HAP-1 (cell line): ENCODE data around the gene CHRNA7.
A peak's percentile ranks its signal among the peaks of the same experiment; 100 is the strongest.

Experiments
- DNase-seq, 2 experiments: peaks; one replicate each; pipeline ENCODE4 v3.0.0-alpha.2; 2016 to 2020; ENCODE audit warnings: low spot score in 2 of 2
- H3K27me3 ChIP-seq: fragments of 250-450 bp; sonication (Bioruptor Pico); 2 replicates; pipeline ENCODE4 v1.5.1; 2020; ENCODE audit warnings: low read depth, mild to moderate bottlenecking, moderate library complexity
- H3K36me3 ChIP-seq: fragments of 250-450 bp; sonication (Bioruptor Pico); replicated peaks from 2 replicates; pipeline ENCODE4 v1.5.1; 2020; ENCODE audit warnings: mild to moderate bottlenecking
- H3K4me1 ChIP-seq: fragments of 250-450 bp; sonication (Bioruptor Pico); 2 replicates; pipeline ENCODE4 v1.5.1; 2020; ENCODE audit warnings: mild to moderate bottlenecking
- H3K4me3 ChIP-seq: fragments of 250-450 bp; sonication (Bioruptor Pico); 2 replicates; pipeline ENCODE4 v1.5.1; 2020; ENCODE audit warnings: mild to moderate bottlenecking, moderate library complexity
- H3K9me3 ChIP-seq: fragments of 250-450 bp; sonication (Bioruptor Pico); 2 replicates; pipeline ENCODE4 v1.5.1; 2020; ENCODE audit warnings: mild to moderate bottlenecking, moderate library complexity
- in situ Hi-C: fragments of 300-500 bp; cut with MboI; formaldehyde crosslinking; loops from 3 replicates; pipeline ENCODE4 v1.14.3; 2020; ENCODE audit warnings: low sequenced_read_pairs, inconsistent platforms, mixed read lengths

The CHRNA7 gene

DNA sequence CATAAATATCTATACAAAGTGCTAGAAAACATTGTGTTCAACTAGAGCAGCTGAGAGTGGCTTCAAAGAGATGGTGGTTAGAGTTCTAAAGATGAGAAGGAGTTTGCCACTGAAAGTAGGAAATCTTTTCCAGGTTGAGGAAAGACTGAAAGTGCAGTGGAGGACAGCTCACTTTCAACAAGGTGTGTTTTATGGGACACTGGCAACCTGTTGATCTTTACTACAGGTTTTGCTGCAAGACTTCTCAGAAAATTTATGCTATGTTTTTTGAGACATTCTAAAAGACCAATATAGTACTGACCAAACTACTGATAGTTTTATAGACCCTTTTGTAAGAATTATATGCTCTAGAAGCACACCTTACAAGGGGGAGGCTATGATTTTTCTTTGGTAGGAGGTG lies 3.8 kb downstream of the CHRNA7 start:
- no peak for DNase-seq
- Histone ChIP-seq H3K27me3 (no peaks in the 10 kb centered on the region), H3K9me3 (no peaks in the 10 kb centered on the region), H3K4me1 (peaks cover 10% of the 10 kb centered on the region; the same call in 1 of the 2 replicates), H3K4me3 (no peak overlapping the region), H3K36me3 (no peaks in the 10 kb centered on the region)
- in situ Hi-C loops: no loop called here

DNA sequence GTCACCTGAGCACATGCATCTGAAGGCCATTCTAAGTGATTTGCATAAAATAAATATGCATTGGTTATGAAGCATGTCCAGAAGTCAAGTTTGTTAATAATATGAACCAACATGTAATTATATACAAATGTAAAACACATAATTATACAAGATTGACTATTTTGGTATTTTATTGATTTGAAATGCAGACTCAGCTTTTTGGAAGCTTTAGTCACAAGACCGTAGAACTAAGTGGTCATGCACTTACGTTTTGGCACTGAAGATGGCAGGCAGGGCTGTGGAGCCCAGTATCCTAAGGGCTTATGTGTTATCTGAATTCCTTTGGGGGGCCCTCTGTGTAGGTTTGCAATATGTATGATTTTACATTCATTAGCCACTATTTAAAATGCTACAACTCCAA lies 5.0 kb downstream of the CHRNA7 start:
- peaks cover 10% of the 10 kb centered on the region; the same call in 1 of the 2 replicates for H3K4me1 ChIP-seq
- H3K36me3 ChIP-seq: no peaks in the 10 kb centered on the region
- no peaks in the 10 kb centered on the region for H3K9me3 ChIP-seq
- DNase-seq: no peak
- H3K4me3 ChIP-seq: no peak overlapping the region
- no peaks in the 10 kb centered on the region for H3K27me3 ChIP-seq
- in situ Hi-C loops: no loop called here

DNA sequence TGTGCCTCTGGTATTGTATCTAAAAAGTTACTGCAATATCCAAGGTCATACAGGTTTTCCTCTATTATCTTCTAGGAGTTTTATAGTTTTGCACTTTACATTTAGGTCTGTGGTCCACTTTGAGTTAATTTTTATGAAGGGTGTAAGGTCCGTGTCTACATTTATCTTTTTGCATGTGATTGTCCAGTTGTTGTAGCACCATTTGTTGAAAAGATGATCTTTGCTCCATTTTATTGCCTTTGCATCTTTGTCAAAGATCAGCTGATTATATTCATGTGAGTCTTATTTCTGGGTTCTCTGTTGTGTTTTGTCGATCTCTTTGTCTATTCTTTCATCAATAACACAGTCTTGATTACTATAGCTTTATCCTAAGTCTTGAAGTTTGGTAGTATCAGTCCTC lies 6.7 kb downstream of the CHRNA7 start:
- H3K9me3 ChIP-seq: no peaks in the 10 kb centered on the region
- no peak overlapping the region for H3K4me3 ChIP-seq
- H3K36me3 ChIP-seq: no peaks in the 10 kb centered on the region
- H3K4me1 ChIP-seq: no peaks in the 10 kb centered on the region
- in situ Hi-C loops: no loop called here
- DNase-seq: no peak
- no peaks in the 10 kb centered on the region for H3K27me3 ChIP-seq

DNA sequence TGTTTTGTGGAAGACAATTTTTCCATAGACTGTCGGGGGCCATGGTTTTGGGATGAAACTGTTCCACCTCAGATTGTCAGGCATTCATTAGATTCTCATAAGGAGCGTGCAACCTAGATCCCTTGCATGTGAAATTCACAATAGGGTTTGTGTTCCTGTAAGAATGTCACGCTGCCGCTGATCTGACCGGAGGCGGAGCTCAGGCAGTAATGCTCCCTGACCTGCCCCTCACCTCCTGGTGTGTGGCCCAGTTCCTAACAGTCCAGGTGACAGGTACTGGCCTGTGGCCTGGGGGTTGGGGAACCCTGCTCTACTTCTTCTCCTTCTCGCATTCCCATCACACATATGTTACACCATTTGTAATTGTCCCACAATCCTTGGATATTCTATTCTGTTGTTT lies 11.0 kb downstream of the CHRNA7 start:
- in situ Hi-C loops: no loop called here
- DNase-seq: no peak
- no peaks in the 10 kb centered on the region for H3K27me3 ChIP-seq

GRCh38 chr15:32042269-32042972 lies 12.1 kb downstream of the CHRNA7 start:
- no peaks in the 10 kb centered on the region for H3K27me3 ChIP-seq
- H3K36me3 ChIP-seq: no peaks in the 10 kb centered on the region
- in situ Hi-C loops: no loop called here
- no peaks in the 10 kb centered on the region for H3K4me1 ChIP-seq
- DNase-seq: peak in 1 of 2 experiments; percentile 10
- no peaks in the 10 kb centered on the region for H3K9me3 ChIP-seq
- H3K4me3 ChIP-seq: no peak overlapping the region

More for the DNA sequence above, 11.0 kb downstream of the CHRNA7 start:
- no peaks in the 10 kb centered on the region for H3K36me3 ChIP-seq
- H3K4me3 ChIP-seq: no peak overlapping the region
- H3K4me1 ChIP-seq: no peaks in the 10 kb centered on the region
- H3K9me3 ChIP-seq: no peaks in the 10 kb centered on the region

GRCh38 chr15:32053719-32054118 lies 23.4 kb downstream of the CHRNA7 start:
- DNase-seq: no peak
- H3K27me3 ChIP-seq: no peaks in the 10 kb centered on the region
- in situ Hi-C loops: no loop called here
- no peaks in the 10 kb centered on the region for H3K36me3 ChIP-seq
- no peaks in the 10 kb centered on the region for H3K4me1 ChIP-seq
- H3K4me3 ChIP-seq: no peak overlapping the region
- H3K9me3 ChIP-seq: no peaks in the 10 kb centered on the region

DNA sequence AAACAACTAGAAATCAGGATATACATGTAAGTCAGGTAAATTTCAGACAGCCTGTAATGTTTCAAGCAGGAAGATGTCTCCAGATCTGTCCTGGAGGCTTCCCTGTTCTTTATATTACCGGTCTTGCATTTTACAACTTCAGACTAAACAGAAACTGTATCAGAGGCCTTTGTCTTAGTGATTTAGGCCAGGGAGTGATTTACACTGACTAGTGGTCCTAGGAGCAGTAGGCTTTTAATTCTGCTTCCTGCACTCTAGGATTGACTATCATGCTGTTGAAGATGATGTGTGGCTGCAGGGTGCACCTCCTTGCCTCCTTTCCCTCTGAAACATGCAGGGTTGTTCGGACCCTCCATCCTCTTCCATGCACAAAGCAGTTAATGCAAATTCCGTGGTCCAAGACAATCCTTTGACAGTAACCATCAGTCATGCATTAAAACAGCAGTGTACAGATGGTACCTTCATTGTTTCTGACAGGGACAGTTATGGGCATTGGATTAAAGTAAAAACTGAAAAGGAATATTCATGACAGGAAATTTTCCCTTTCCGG lies 27.6 kb downstream of the CHRNA7 start:
- no peak for DNase-seq
- Histone ChIP-seq H3K4me1 (no peaks in the 10 kb centered on the region), H3K9me3 (no peaks in the 10 kb centered on the region), H3K27me3 (no peaks in the 10 kb centered on the region), H3K4me3 (no peak overlapping the region), H3K36me3 (no peaks in the 10 kb centered on the region)
- in situ Hi-C loops: no loop called here

DNA sequence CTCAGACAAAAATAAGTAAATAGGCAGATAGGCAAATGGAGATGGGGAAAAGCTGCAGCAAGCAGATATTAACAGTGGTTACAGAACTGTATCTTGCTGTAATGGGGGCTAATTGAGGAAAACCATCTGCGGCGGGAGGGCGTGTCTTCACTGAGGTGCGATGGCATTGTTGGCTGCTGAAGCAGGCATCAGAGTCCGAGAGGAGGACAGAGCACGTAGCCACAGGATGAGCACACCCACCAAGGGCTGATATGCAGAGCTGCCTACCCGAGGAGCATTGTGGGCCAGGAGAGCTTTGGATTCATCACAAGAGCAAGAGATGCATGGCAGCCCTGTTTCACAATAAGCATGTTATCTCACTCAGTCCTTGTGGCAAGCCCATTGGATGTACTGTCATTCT lies 30.4 kb downstream of the CHRNA7 start:
- in situ Hi-C loops: no loop called here
- Histone ChIP-seq H3K4me3 (no peak overlapping the region), H3K4me1 (no peaks in the 10 kb centered on the region), H3K9me3 (no peaks in the 10 kb centered on the region), H3K36me3 (no peaks in the 10 kb centered on the region), H3K27me3 (no peaks in the 10 kb centered on the region)
- DNase-seq: no peak

GRCh38 chr15:32067115-32067514 lies 36.8 kb downstream of the CHRNA7 start:
- DNase-seq: no peak
- Histone ChIP-seq H3K36me3 (no peaks in the 10 kb centered on the region), H3K9me3 (peaks cover 6% of the 10 kb centered on the region), H3K27me3 (no peaks in the 10 kb centered on the region), H3K4me1 (no peaks in the 10 kb centered on the region), H3K4me3 (no peak overlapping the region)
- in situ Hi-C loops: no loop called here

GRCh38 chr15:32089851-32090359 lies 59.6 kb downstream of the CHRNA7 start:
- Histone ChIP-seq H3K4me3 (no peak overlapping the region), H3K36me3 (no peaks in the 10 kb centered on the region), H3K9me3 (no peaks in the 10 kb centered on the region), H3K4me1 (no peaks in the 10 kb centered on the region), H3K27me3 (no peaks in the 10 kb centered on the region)
- no peak for DNase-seq
- in situ Hi-C loops: loop anchor here (10.0 kb wide), 1 partner anchor 65 kb away; no protein-coding TSS in a partner anchor

DNA sequence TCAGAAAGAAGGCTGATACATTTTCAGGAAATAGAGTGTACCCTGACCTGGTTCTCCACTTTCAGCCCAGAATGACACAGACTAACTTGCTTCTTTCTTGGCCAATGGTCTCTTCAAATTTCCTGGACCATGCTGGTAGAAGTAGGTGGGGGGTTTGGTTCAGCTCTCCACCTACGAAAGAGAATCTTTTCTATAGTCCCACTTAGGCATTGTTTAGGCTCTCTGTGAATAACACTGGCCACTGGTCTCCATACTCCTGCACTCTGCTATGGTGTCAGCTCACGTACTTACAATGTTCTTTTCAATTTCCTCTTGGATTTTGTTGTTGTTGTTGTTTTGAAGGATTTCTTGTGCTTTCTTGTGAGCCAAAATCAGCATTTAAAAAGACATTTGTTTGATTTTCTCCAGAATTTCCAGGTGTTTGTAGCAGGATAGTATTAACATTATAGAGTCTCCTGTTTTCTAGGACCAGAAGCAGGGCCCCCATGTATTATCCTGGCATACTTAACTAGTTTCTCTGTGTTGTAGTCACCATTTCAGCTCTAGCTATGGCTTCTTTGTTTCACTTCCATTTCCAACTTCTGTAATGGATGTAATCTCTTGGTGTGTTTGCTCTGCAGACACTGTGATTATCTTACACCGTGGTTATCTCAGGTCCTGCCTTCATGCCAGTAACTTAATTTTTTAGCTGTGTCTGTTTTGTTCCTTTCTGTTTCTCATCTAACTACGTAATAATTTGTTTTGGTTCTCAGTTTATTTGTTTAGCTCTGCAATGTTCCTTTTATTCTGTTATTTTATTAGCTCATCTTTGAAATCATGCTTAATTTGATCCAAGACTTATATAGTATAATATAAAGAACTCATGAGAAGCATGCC lies 61.4 kb downstream of the CHRNA7 start:
- no peaks in the 10 kb centered on the region for H3K36me3 ChIP-seq
- in situ Hi-C loops: loop anchor here (10.0 kb wide), 1 partner anchor 67 kb away; no protein-coding TSS in a partner anchor
- no peaks in the 10 kb centered on the region for H3K27me3 ChIP-seq
- H3K9me3 ChIP-seq: no peaks in the 10 kb centered on the region
- no peak overlapping the region for H3K4me3 ChIP-seq
- H3K4me1 ChIP-seq: no peaks in the 10 kb centered on the region
- no peak for DNase-seq

DNA sequence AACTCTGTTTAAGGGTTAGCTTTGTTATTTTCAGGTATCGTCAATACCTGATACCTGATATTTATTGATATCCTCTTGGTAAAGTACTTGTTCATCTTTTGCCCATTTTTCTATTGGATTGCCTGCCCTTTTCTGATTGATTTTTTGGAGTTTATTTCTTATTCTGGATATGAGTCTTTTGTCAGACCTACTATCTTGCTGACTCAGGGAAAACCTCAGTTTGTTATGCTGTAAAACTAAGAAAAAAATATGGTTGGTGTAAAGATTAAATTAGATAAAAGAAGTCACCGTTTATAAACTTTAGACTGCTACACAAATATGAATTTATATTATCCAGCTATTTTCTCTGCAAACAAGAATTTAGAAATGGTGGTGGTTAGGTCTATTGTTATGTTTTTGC lies 65.9 kb downstream of the CHRNA7 start:
- H3K36me3 ChIP-seq: no peaks in the 10 kb centered on the region
- DNase-seq: no peak
- no peaks in the 10 kb centered on the region for H3K9me3 ChIP-seq
- H3K4me1 ChIP-seq: no peaks in the 10 kb centered on the region
- H3K4me3 ChIP-seq: no peak overlapping the region
- H3K27me3 ChIP-seq: no peaks in the 10 kb centered on the region
- in situ Hi-C loops: loop anchor here (10.0 kb wide), 1 partner anchor 71 kb away; no protein-coding TSS in a partner anchor

DNA sequence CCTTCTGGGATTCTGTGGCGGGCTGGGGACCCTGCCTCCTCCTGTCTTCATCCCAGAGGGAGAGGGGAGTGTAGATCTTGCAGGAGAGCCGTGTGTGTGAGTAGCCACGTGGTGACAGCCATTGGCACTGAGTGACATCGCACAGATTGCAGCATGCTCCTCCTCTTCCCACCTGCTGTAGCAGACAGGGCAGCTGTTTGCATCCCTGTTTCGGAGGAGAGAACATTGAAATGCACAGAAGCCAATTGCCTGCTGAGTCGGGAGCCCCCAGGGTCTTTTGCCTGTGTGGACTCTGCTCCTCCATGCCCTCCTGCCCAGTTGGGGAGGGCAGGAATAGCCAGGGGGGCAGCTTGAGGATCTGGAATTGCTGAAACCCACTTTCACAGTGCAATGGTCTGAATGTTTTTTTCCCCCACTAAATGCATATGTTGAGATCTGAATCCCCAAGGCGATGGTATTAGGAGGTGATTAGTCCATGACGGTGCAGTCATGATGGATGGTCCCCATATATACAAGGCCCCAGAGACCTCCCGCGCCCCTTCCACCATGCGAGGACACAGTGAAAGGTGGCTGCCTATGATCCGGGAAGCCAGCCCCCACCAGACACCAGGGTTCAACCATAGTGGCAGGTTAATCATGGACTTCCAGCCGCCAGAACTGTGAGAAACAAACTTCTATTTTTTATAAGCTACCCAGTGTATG lies 66.8 kb downstream of the CHRNA7 start:
- no peaks in the 10 kb centered on the region for H3K9me3 ChIP-seq
- H3K27me3 ChIP-seq: no peaks in the 10 kb centered on the region
- no peaks in the 10 kb centered on the region for H3K36me3 ChIP-seq
- H3K4me1 ChIP-seq: no peaks in the 10 kb centered on the region
- H3K4me3 ChIP-seq: no peak overlapping the region
- DNase-seq: no peak
- in situ Hi-C loops: loop anchor here (10.0 kb wide), 1 partner anchor 72 kb away; no protein-coding TSS in a partner anchor
